Mucosa of stomach (tissue), 1 donor: Measurements from ENCODE around the gene FOS.
"Not testable (repeated sequence)": the region's sequence is repeated elsewhere in the genome, so short reads cannot be mapped to it uniquely, and the experiment has no call there.

Experiments
- H3K27me3 ChIP-seq: one replicate; pipeline ENCODE4 v1.7.0; 2013; ENCODE audit warnings: mild to moderate bottlenecking, low read length; ENCODE audit not compliant: control insufficient read depth, insufficient read depth
- H3K36me3 ChIP-seq: one replicate; pipeline ENCODE4 v1.7.0; 2013; ENCODE audit warnings: low read length; ENCODE audit not compliant: control insufficient read depth, insufficient read depth
- H3K4me1 ChIP-seq: one replicate; pipeline ENCODE4 v1.7.0; 2013; ENCODE audit warnings: mild to moderate bottlenecking, low read length; ENCODE audit not compliant: control insufficient read depth, insufficient read depth
- H3K4me3 ChIP-seq: one replicate; pipeline ENCODE4 v1.7.0; 2013; ENCODE audit warnings: low read length
- H3K9ac ChIP-seq: one replicate; pipeline ENCODE4 v1.7.0; 2013; ENCODE audit warnings: mild to moderate bottlenecking, low read length, moderate library complexity
- H3K9me3 ChIP-seq: one replicate; pipeline ENCODE4 v1.7.0; 2013; ENCODE audit warnings: mild to moderate bottlenecking, low read length, moderate library complexity; ENCODE audit not compliant: control insufficient read depth
- donor health status: Pancreatic carcinoma.

FOS gene

GRCh38 chr14:75278422-75279152 is at the start of gene FOS:
Gene FOS (plus strand): TSS chr14:75278828. CDS start chr14:75278983, 155 bp downstream.
- Histone ChIP-seq H3K36me3 (peaks cover 32% of the 10 kb centered on the region), H3K9me3 (no peaks in the 10 kb centered on the region), H3K4me1 (peaks cover 41% of the 10 kb centered on the region), H3K9ac (peak within 1 kb of the TSS; percentile 98), H3K4me3 (peak within 1 kb of the TSS; percentile 84), H3K27me3 (no peaks in the 10 kb centered on the region)

- Histone ChIP-seq H3K36me3 (no peaks in the 10 kb centered on the region), H3K9me3 (no peaks in the 10 kb centered on the region), H3K9ac (peak overlapping the region; percentile 45), H3K4me3 (peak overlapping the region; percentile 42), H3K4me1 (peaks cover 54% of the 10 kb centered on the region), H3K27me3 (no peaks in the 10 kb centered on the region)
Observed at GRCh38 chr14:75229661-75230139, 48.9 kb upstream of the FOS start.

- Histone ChIP-seq H3K27me3 (no peaks in the 10 kb centered on the region), H3K36me3 (no peaks in the 10 kb centered on the region), H3K4me3 (peak overlapping the region; percentile 42), H3K4me1 (peaks cover 53% of the 10 kb centered on the region), H3K9ac (peak overlapping the region; percentile 58), H3K9me3 (no peaks in the 10 kb centered on the region)
Observed at GRCh38 chr14:75230140-75230792, 48.4 kb upstream of the FOS start.

GRCh38 chr14:75231320-75231719 is 47.3 kb upstream of the FOS start:
- Histone ChIP-seq H3K4me1 (peaks cover 53% of the 10 kb centered on the region), H3K9ac (peak overlapping the region; percentile 58), H3K9me3 (no peaks in the 10 kb centered on the region), H3K36me3 (no peaks in the 10 kb centered on the region), H3K27me3 (no peaks in the 10 kb centered on the region), H3K4me3 (no peak overlapping the region)

GRCh38 chr14:75232191-75232590 is 46.4 kb upstream of the FOS start:
- H3K9me3 ChIP-seq, result no peaks in the 10 kb centered on the region
- H3K4me1 ChIP-seq, result peaks cover 49% of the 10 kb centered on the region
- H3K9ac ChIP-seq, result no peak overlapping the region
- H3K36me3 ChIP-seq, result no peaks in the 10 kb centered on the region
- no peak overlapping the region for H3K4me3 ChIP-seq
- no peaks in the 10 kb centered on the region for H3K27me3 ChIP-seq

- Histone ChIP-seq H3K9ac (no peak overlapping the region), H3K9me3 (no peaks in the 10 kb centered on the region), H3K27me3 (no peaks in the 10 kb centered on the region), H3K4me1 (peaks cover 47% of the 10 kb centered on the region), H3K36me3 (no peaks in the 10 kb centered on the region), H3K4me3 (no peak overlapping the region)
Observed at GRCh38 chr14:75232597-75232996, 46.0 kb upstream of the FOS start.

GRCh38 chr14:75234173-75235115 is 44.2 kb upstream of the FOS start:
- no peak overlapping the region for H3K4me3 ChIP-seq
- no peaks in the 10 kb centered on the region for H3K9me3 ChIP-seq
- no peaks in the 10 kb centered on the region for H3K27me3 ChIP-seq
- no peak overlapping the region for H3K9ac ChIP-seq
- no peaks in the 10 kb centered on the region for H3K36me3 ChIP-seq
- peaks cover 37% of the 10 kb centered on the region for H3K4me1 ChIP-seq

- H3K27me3 ChIP-seq, H3K36me3 ChIP-seq, H3K4me3 ChIP-seq, H3K9me3 ChIP-seq, H3K9ac ChIP-seq: not testable (repeated sequence)
- H3K4me1 ChIP-seq, result peaks cover 30% of the 10 kb centered on the region
Observed at GRCh38 chr14:75235198-75235597, 43.4 kb upstream of the FOS start.

- Histone ChIP-seq H3K9me3 (no peaks in the 10 kb centered on the region), H3K9ac (no peak overlapping the region), H3K4me3 (no peak overlapping the region), H3K27me3 (no peaks in the 10 kb centered on the region), H3K4me1 (peaks cover 17% of the 10 kb centered on the region), H3K36me3 (no peaks in the 10 kb centered on the region)
Observed at GRCh38 chr14:75236467-75236866, 42.2 kb upstream of the FOS start.

GRCh38 chr14:75236901-75237419 is 41.7 kb upstream of the FOS start:
- H3K27me3 ChIP-seq, result no peaks in the 10 kb centered on the region
- no peak overlapping the region for H3K9ac ChIP-seq
- H3K4me3 ChIP-seq, result no peak overlapping the region
- H3K9me3 ChIP-seq, result no peaks in the 10 kb centered on the region
- H3K36me3 ChIP-seq, result no peaks in the 10 kb centered on the region
- H3K4me1 ChIP-seq, result peaks cover 16% of the 10 kb centered on the region

GRCh38 chr14:75238756-75239455 is 39.7 kb upstream of the FOS start:
- H3K4me1 ChIP-seq, result peaks cover 16% of the 10 kb centered on the region
- no peak overlapping the region for H3K9ac ChIP-seq
- H3K9me3 ChIP-seq, result no peaks in the 10 kb centered on the region

More at GRCh38 chr14:75238756-75239455, 39.7 kb upstream of the FOS start:
- Histone ChIP-seq H3K36me3 (no peaks in the 10 kb centered on the region), H3K27me3 (no peaks in the 10 kb centered on the region), H3K4me3 (no peak overlapping the region)
